Esophagus muscularis mucosa (tissue), 4 donors: Measurements from ENCODE around the gene FOXO3.

Experiments
- EP300 ChIP-seq: sonication (generic); formaldehyde crosslinking; IDR thresholded peaks from one replicate; pipeline ENCODE4 v1.6.1; 2017; ENCODE audit warnings: antibody characterized with exemption
- POLR2A ChIP-seq: fragments of 450-650 bp; IDR thresholded peaks from one replicate; pipeline ENCODE4 v1.6.1; 2017; ENCODE audit warnings: antibody characterized with exemption, moderate library complexity, mild to moderate bottlenecking, low read depth
- TF ChIP-seq, protein P1 (sequence below), 3 experiments: fragments of 200-600 bp in 2 of 3; fragments of 450-650 bp in 1 of 3; sonication (generic) in 2 of 3; IDR thresholded peaks; one replicate each; pipeline ENCODE4 v1.5.1; 2017 to 2019; ENCODE audit warnings: antibody characterized with exemption in 3 of 3, mild to moderate bottlenecking in 2 of 3, moderate library complexity in 1 of 3

GRCh38 chr6:108686896-108687295 lies 126.2 kb downstream of the FOXO3 start:
- TF ChIP-seq, protein P1, sequence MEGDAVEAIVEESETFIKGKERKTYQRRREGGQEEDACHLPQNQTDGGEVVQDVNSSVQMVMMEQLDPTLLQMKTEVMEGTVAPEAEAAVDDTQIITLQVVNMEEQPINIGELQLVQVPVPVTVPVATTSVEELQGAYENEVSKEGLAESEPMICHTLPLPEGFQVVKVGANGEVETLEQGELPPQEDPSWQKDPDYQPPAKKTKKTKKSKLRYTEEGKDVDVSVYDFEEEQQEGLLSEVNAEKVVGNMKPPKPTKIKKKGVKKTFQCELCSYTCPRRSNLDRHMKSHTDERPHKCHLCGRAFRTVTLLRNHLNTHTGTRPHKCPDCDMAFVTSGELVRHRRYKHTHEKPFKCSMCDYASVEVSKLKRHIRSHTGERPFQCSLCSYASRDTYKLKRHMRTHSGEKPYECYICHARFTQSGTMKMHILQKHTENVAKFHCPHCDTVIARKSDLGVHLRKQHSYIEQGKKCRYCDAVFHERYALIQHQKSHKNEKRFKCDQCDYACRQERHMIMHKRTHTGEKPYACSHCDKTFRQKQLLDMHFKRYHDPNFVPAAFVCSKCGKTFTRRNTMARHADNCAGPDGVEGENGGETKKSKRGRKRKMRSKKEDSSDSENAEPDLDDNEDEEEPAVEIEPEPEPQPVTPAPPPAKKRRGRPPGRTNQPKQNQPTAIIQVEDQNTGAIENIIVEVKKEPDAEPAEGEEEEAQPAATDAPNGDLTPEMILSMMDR (IDR thresholded peaks at IDR 0.05): no peak
- TF ChIP-seq POLR2A: no peak
- no peak for TF ChIP-seq EP300
